Panc1 (cell line): ENCODE data around the gene MRPL27.

Source experiments
- POLR2AphosphoS5 ChIP-seq: IDR thresholded peaks from 2 replicates; pipeline ENCODE4 v1.6.1; 2012; ENCODE audit warnings: mild to moderate bottlenecking, low read depth, low read length, moderate library complexity
- TF ChIP-seq, protein P1 (sequence below): fragments of 450-650 bp; IDR thresholded peaks from 2 replicates; pipeline ENCODE4 v1.5.1; 2017; ENCODE audit warnings: mild to moderate bottlenecking

DNA sequence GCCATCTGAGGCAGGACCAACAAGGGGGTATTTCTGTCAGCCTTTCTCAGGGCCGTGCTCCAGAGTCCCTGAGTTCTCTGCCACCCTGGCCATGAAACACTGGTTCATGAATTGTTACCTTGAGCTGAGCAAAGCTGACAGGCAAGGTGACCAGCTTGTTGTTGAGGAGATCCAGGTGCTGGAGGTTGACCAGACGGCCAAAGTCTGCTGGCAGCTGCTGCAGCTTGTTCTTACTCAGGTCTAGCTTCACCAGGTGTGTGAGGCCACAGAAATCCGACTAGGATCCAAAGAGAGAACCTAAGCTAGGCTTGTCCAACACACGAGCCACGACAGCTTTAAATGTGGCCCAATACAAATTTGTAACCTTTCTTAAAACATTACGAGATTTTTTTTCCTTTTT is 19.6 kb upstream of the MRPL27 start:
- TF ChIP-seq, protein P1, sequence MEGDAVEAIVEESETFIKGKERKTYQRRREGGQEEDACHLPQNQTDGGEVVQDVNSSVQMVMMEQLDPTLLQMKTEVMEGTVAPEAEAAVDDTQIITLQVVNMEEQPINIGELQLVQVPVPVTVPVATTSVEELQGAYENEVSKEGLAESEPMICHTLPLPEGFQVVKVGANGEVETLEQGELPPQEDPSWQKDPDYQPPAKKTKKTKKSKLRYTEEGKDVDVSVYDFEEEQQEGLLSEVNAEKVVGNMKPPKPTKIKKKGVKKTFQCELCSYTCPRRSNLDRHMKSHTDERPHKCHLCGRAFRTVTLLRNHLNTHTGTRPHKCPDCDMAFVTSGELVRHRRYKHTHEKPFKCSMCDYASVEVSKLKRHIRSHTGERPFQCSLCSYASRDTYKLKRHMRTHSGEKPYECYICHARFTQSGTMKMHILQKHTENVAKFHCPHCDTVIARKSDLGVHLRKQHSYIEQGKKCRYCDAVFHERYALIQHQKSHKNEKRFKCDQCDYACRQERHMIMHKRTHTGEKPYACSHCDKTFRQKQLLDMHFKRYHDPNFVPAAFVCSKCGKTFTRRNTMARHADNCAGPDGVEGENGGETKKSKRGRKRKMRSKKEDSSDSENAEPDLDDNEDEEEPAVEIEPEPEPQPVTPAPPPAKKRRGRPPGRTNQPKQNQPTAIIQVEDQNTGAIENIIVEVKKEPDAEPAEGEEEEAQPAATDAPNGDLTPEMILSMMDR: no peak
- no peak for TF ChIP-seq POLR2AphosphoS5
